Mammary epithelial cell (primary cell): ENCODE measurements around the gene CASZ1.

ENCODE experiments used
- EZH2 ChIP-seq: IDR thresholded peaks from 2 replicates; pipeline ENCODE4 v1.6.1; 2012; ENCODE audit warnings: low read length, inconsistent platforms, borderline replicate concordance
- TF ChIP-seq, protein P1 (sequence below), 2 donors: IDR thresholded peaks in 1 of 2; conservative IDR thresholded peaks in 1 of 2; 2 replicates each; pipeline ENCODE4 v1.5.1; 2011 to 2012; ENCODE audit warnings: inconsistent platforms in 2 of 2, low read length in 2 of 2, mild to moderate bottlenecking in 2 of 2, control low read depth in 1 of 2, low read depth in 1 of 2; ENCODE audit not compliant: insufficient read depth in 1 of 2; ENCODE audit errors: extremely low read depth in 1 of 2

- TF ChIP-seq EZH2, result no peak
- TF ChIP-seq, protein P1, sequence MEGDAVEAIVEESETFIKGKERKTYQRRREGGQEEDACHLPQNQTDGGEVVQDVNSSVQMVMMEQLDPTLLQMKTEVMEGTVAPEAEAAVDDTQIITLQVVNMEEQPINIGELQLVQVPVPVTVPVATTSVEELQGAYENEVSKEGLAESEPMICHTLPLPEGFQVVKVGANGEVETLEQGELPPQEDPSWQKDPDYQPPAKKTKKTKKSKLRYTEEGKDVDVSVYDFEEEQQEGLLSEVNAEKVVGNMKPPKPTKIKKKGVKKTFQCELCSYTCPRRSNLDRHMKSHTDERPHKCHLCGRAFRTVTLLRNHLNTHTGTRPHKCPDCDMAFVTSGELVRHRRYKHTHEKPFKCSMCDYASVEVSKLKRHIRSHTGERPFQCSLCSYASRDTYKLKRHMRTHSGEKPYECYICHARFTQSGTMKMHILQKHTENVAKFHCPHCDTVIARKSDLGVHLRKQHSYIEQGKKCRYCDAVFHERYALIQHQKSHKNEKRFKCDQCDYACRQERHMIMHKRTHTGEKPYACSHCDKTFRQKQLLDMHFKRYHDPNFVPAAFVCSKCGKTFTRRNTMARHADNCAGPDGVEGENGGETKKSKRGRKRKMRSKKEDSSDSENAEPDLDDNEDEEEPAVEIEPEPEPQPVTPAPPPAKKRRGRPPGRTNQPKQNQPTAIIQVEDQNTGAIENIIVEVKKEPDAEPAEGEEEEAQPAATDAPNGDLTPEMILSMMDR (conservative IDR thresholded peaks at IDR 0.05 in 1 of 2, IDR thresholded peaks at IDR 0.05 in 1 of 2; ENCODE audit: extremely low read depth in 1 of 2, insufficient read depth in 1 of 2, low read depth in 1 of 2, low read length in 2 of 2), result no peak
These were observed 172.7 kb downstream of the CASZ1 start for GRCh38 chr1:10623686-10624145.
